SK-N-SH (cell line): ENCODE results near the gene BIRC7. TPM values are rescaled to one million over a fixed set of nuclear protein-coding genes. Genes with fewer than 3 reads are reported as not detected.

Source experiments
- CTCF ChIA-PET: fragments of 300-600, 350-600 bp; formaldehyde crosslinking; extraction: SDS; loops from one replicate; lab custom pipeline; 2021; lab: Yijun Ruan, JAX
- POLR2A ChIA-PET: fragments of 350-600 bp; sonication (Branson Sonifier 250); formaldehyde crosslinking; extraction: SDS; loops from one replicate; lab custom pipeline; 2020; ENCODE audit warnings: antibody characterized with exemption, inconsistent platforms; lab: Yijun Ruan, JAX
- DNase-seq: peaks from one replicate; pipeline ENCODE4 v3.0.0; 2012
- H2AFZ ChIP-seq: fragments of 200-600 bp; sonication (generic); 2 replicates; pipeline ENCODE4 v1.8.1; 2016; ENCODE audit warnings: antibody characterized with exemption, mild to moderate bottlenecking, low read depth
- H3F3A ChIP-seq: fragments of 200-600 bp; sonication (generic); replicated peaks from 2 replicates; pipeline ENCODE3; 2016; ENCODE audit warnings: antibody characterized with exemption, mild to moderate bottlenecking; ENCODE audit not compliant: insufficient read depth
- H3K27ac ChIP-seq, 2 experiments: fragments of 200-500 bp in 1 of 2; fragments of 200-600 bp in 1 of 2; sonication (Bioruptor generic) in 1 of 2; sonication (generic), shearing (Covaris generic) in 1 of 2; 2 replicates each; pipeline versions ENCODE4 v1.5.1 to v1.6.1; 2014 to 2016; ENCODE audit warnings: low read depth in 2 of 2, inconsistent platforms in 1 of 2, low read length in 1 of 2, mild to moderate bottlenecking in 1 of 2, mixed read lengths in 1 of 2
- H3K27me3 ChIP-seq: fragments of 200-600 bp; sonication (generic), shearing (Covaris generic); 2 replicates; pipeline ENCODE4 v1.6.1; 2016; ENCODE audit warnings: mixed run types; ENCODE audit not compliant: insufficient read depth
- H3K36me3 ChIP-seq, 2 experiments: fragments of 200-500 bp in 1 of 2; fragments of 200-600 bp in 1 of 2; sonication (Bioruptor generic) in 1 of 2; sonication (generic) in 1 of 2; replicated peaks in 1 of 2; 2 replicates each; pipeline versions ENCODE3 to v1.5.1; 2014 to 2016; ENCODE audit warnings: low read length in 1 of 2, mild to moderate bottlenecking in 1 of 2; ENCODE audit not compliant: insufficient read depth in 2 of 2, control insufficient read depth in 1 of 2
- H3K4me1 ChIP-seq, 2 experiments: fragments of 200-500 bp in 1 of 2; fragments of 200-600 bp in 1 of 2; sonication (Bioruptor generic) in 1 of 2; sonication (generic), shearing (Covaris generic) in 1 of 2; 2 replicates each; pipeline versions ENCODE4 v1.5.1 to v1.6.1; 2014 to 2016; ENCODE audit warnings: low read depth in 1 of 2, low read length in 1 of 2, mixed run types in 1 of 2; ENCODE audit not compliant: insufficient read depth in 2 of 2, control insufficient read depth in 1 of 2
- H3K4me2 ChIP-seq: fragments of 200-600 bp; sonication (generic), shearing (Covaris generic); 2 replicates; pipeline ENCODE4 v1.6.1; 2017; ENCODE audit warnings: mixed run types
- H3K4me3 ChIP-seq, 2 experiments: fragments of 200-500 bp in 1 of 2; fragments of 200-600 bp in 1 of 2; sonication (Bioruptor generic) in 1 of 2; sonication (generic), shearing (Covaris generic) in 1 of 2; 2 replicates each; pipeline versions ENCODE4 v1.5.1 to v1.8.1; 2014 to 2016; ENCODE audit warnings: low read depth in 2 of 2, inconsistent platforms in 1 of 2, low read length in 1 of 2, mild to moderate bottlenecking in 1 of 2, mixed read lengths in 1 of 2, moderate library complexity in 1 of 2
- H3K79me2 ChIP-seq: fragments of 200-600 bp; sonication (generic); 2 replicates; pipeline ENCODE4 v1.8.1; 2017; ENCODE audit warnings: mild to moderate bottlenecking; ENCODE audit not compliant: insufficient read depth
- H3K9ac ChIP-seq: fragments of 200-600 bp; sonication (generic); 2 replicates; pipeline ENCODE4 v1.6.1; 2017; ENCODE audit warnings: mixed run types
- H3K9me2 ChIP-seq: fragments of 200-600 bp; sonication (generic); 2 replicates; pipeline ENCODE4 v1.6.1; 2017; ENCODE audit warnings: mixed run types
- H3K9me3 ChIP-seq: fragments of 200-600 bp; sonication (generic); 2 replicates; pipeline ENCODE4 v1.6.1; 2017; ENCODE audit warnings: mixed run types, mild to moderate bottlenecking, moderate library complexity
- H4K20me1 ChIP-seq: fragments of 200-600 bp; sonication (generic); 2 replicates; pipeline ENCODE4 v1.6.1; 2017; ENCODE audit warnings: mild to moderate bottlenecking, mixed run types; ENCODE audit not compliant: insufficient read depth
- FOXJ3 ChIP-seq: sonication (generic); formaldehyde crosslinking; IDR thresholded peaks from 2 replicates; pipeline ENCODE4 v1.5.1; 2020; ENCODE audit warnings: mild to moderate bottlenecking, missing genetic modification reagents
- GATA2 ChIP-seq: sonication (generic); formaldehyde crosslinking; IDR thresholded peaks from 2 replicates; pipeline ENCODE4 v1.5.0; 2020; ENCODE audit warnings: mild to moderate bottlenecking, missing genetic modification reagents
- MEF2A ChIP-seq: IDR thresholded peaks from 2 replicates; pipeline ENCODE4 v1.4.0; 2012; ENCODE audit warnings: low read depth, borderline replicate concordance
- MXI1 ChIP-seq: IDR thresholded peaks from 2 replicates; pipeline ENCODE4 v1.6.1; 2012; ENCODE audit warnings: mild to moderate bottlenecking, low read depth, low read length, improper control_type of control experiment
- NFIC ChIP-seq: IDR thresholded peaks from 2 replicates; pipeline ENCODE4 v1.4.0; 2012; ENCODE audit warnings: borderline replicate concordance
- NRF1 ChIP-seq: IDR thresholded peaks from 2 replicates; pipeline ENCODE4 v1.6.1; 2012; ENCODE audit warnings: low read depth, mild to moderate bottlenecking, low read length
- PBX3 ChIP-seq: IDR thresholded peaks from 2 replicates; pipeline ENCODE4; 2012
- SIN3A ChIP-seq: IDR thresholded peaks from 2 replicates; pipeline ENCODE4 v1.6.1; 2012; ENCODE audit warnings: low read depth, mild to moderate bottlenecking, low read length, moderate library complexity, borderline replicate concordance
- SMC3 ChIP-seq: IDR thresholded peaks from 2 replicates; pipeline ENCODE4 v1.6.1; 2012; ENCODE audit warnings: low read depth, low read length, improper control_type of control experiment
- TAF1 ChIP-seq: IDR thresholded peaks from 2 replicates; pipeline ENCODE4 v1.6.1; 2012; ENCODE audit warnings: low read depth, mild to moderate bottlenecking, low read length, moderate library complexity, borderline replicate concordance
- TCF12 ChIP-seq: IDR thresholded peaks from 2 replicates; pipeline ENCODE4 v1.4.0; 2012
- TEAD4 ChIP-seq: IDR thresholded peaks from 2 replicates; pipeline ENCODE4 v1.4.0; 2012; ENCODE audit warnings: mild to moderate bottlenecking, borderline replicate concordance; ENCODE audit not compliant: insufficient read depth
- WGBS: methylation state at CpG from one replicate; pipeline ENCODE4 v1.1.6; 2017; ENCODE audit warnings: low lambda C conversion rate; 5-methylcytosine and 5-hydroxymethylcytosine counted together
- polyA plus RNA-seq, 3 experiments: library from polyadenylated mRNA; depleted of rRNA; stranded (reverse); fragments of >200 nt; gene quantifications; 2 replicates each; pipeline ENCODE4 v1.2.3, GENCODE V29; 2012
- TF ChIP-seq, protein P1 (sequence below): IDR thresholded peaks from 2 replicates; pipeline ENCODE4 v1.4.0; 2012; ENCODE audit warnings: low read depth, borderline replicate concordance
- TF ChIP-seq, protein P2 (sequence below): IDR thresholded peaks from 2 replicates; pipeline ENCODE4 v1.4.0; 2012; ENCODE audit warnings: low read depth, borderline replicate concordance

Gene BIRC7
- polyA plus RNA-seq, 1 of the 3 experiments (the other 2 are of a cell fraction): not detected

GRCh38 chr20:63279931-63280330 is 44.2 kb downstream of the BIRC7 start:
- H3K36me3 ChIP-seq: peaks cover 19 to 85% of the 10 kb centered on the region in 2 experiments
- CTCF ChIA-PET: interaction anchor here (0.6 to 3.4 kb wide), 6 partner anchors 11 to 199 kb away, joined by 3 to 14 read pairs (median 4); partner anchors contain the start of gene NKAIN4

GRCh38 chr20:63280371-63280770 is 44.7 kb downstream of the BIRC7 start:
- H3K79me2 ChIP-seq: peaks cover 34% of the 10 kb centered on the region
- no peak for DNase-seq
- POLR2A ChIA-PET: no interaction called here
- no peak overlapping the region for H3K27ac ChIP-seq
- H3K9me2 ChIP-seq: no peaks in the 10 kb centered on the region
- peaks cover 33% of the 10 kb centered on the region for H4K20me1 ChIP-seq
- H3K27me3 ChIP-seq: no peaks in the 10 kb centered on the region
- no peak overlapping the region for H2AFZ ChIP-seq
- no peak overlapping the region for H3K4me3 ChIP-seq
- CTCF ChIA-PET: interaction anchor here (0.6 to 3.4 kb wide), 8 partner anchors 8 to 200 kb away, joined by 3 to 14 read pairs (median 4); partner anchors contain the start of genes ARFGAP1 and NKAIN4
- H3K4me1 ChIP-seq: no peaks in the 10 kb centered on the region
- H3F3A ChIP-seq: no peaks in the 10 kb centered on the region
- peaks cover 19 to 90% of the 10 kb centered on the region in 2 experiments for H3K36me3 ChIP-seq
- TF ChIP-seq, protein P1, sequence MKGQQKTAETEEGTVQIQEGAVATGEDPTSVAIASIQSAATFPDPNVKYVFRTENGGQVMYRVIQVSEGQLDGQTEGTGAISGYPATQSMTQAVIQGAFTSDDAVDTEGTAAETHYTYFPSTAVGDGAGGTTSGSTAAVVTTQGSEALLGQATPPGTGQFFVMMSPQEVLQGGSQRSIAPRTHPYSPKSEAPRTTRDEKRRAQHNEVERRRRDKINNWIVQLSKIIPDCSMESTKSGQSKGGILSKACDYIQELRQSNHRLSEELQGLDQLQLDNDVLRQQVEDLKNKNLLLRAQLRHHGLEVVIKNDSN: no peak
- no peak for TF ChIP-seq GATA2
- H3K9ac ChIP-seq: no peak overlapping the region
- 93% methylated on average over 6 of the region's 6 CpGs for WGBS
- no peaks in the 10 kb centered on the region for H3K9me3 ChIP-seq
- no peak overlapping the region for H3K4me2 ChIP-seq

More at GRCh38 chr20:63279931-63280330, 44.2 kb downstream of the BIRC7 start:
- no peak for DNase-seq
- Histone ChIP-seq H3K9me2 (no peaks in the 10 kb centered on the region), H3K9me3 (no peaks in the 10 kb centered on the region), H2AFZ (no peak overlapping the region), H3F3A (no peaks in the 10 kb centered on the region), H3K27ac (no peak overlapping the region), H3K4me2 (no peak overlapping the region), H4K20me1 (peaks cover 37% of the 10 kb centered on the region), H3K27me3 (no peaks in the 10 kb centered on the region), H3K4me3 (no peak overlapping the region), H3K4me1 (peaks cover 0 to under 1% of the 10 kb centered on the region in 2 experiments; a peak in 1 of 4 replicates), H3K9ac (no peak overlapping the region), H3K79me2 (peaks cover 38% of the 10 kb centered on the region)
- POLR2A ChIA-PET: no interaction called here
- TF ChIP-seq, protein P2, sequence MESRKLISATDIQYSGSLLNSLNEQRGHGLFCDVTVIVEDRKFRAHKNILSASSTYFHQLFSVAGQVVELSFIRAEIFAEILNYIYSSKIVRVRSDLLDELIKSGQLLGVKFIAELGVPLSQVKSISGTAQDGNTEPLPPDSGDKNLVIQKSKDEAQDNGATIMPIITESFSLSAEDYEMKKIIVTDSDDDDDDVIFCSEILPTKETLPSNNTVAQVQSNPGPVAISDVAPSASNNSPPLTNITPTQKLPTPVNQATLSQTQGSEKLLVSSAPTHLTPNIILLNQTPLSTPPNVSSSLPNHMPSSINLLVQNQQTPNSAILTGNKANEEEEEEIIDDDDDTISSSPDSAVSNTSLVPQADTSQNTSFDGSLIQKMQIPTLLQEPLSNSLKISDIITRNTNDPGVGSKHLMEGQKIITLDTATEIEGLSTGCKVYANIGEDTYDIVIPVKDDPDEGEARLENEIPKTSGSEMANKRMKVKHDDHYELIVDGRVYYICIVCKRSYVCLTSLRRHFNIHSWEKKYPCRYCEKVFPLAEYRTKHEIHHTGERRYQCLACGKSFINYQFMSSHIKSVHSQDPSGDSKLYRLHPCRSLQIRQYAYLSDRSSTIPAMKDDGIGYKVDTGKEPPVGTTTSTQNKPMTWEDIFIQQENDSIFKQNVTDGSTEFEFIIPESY: no peak
- no peak for TF ChIP-seq NRF1
- TF ChIP-seq NFIC: no peak
- TF ChIP-seq SMC3: no peak
- no peak for TF ChIP-seq TEAD4
- TF ChIP-seq MXI1: no peak
- no peak for TF ChIP-seq MEF2A
- TF ChIP-seq TAF1: no peak
- no peak for TF ChIP-seq FOXJ3
- no peak for TF ChIP-seq PBX3
- no peak for TF ChIP-seq TCF12
- no peak for TF ChIP-seq SIN3A
- 94% methylated on average over 15 of the region's 15 CpGs for WGBS
